HEK293T (cell line): ENCODE results near the gene GAREM1.
A peak's percentile ranks its signal among the peaks of the same experiment; 100 is the strongest.
"Not testable (repeated sequence)": the region's sequence is repeated elsewhere in the genome, so short reads cannot be mapped to it uniquely, and the experiment has no call there.

Source experiments
- CTCF ChIA-PET: fragments of 350-600 bp; formaldehyde crosslinking; extraction: SDS; loops from one replicate; lab custom pipeline; 2021; ENCODE audit warnings: antibody characterized with exemption, inconsistent platforms; lab: Yijun Ruan, JAX
- POLR2A ChIA-PET: fragments of 350-600 bp; formaldehyde crosslinking; extraction: SDS; loops from one replicate; lab custom pipeline; 2020; ENCODE audit warnings: antibody characterized with exemption, inconsistent platforms; lab: Yijun Ruan, JAX
- DNase-seq: peaks from one replicate; pipeline ENCODE4 v3.0.0; 2012; ENCODE audit warnings: mixed read lengths; ENCODE audit errors: extremely low spot score
- ARNT ChIP-seq: fragments of 450-650 bp; IDR thresholded peaks from 2 replicates; pipeline ENCODE4 v1.6.1; 2017; ENCODE audit warnings: mild to moderate bottlenecking
- BHLHE40 ChIP-seq: fragments of 450-650 bp; IDR thresholded peaks from 2 replicates; pipeline ENCODE4 v1.6.1; 2016; ENCODE audit warnings: mild to moderate bottlenecking, moderate library complexity, borderline replicate concordance
- CTBP1 ChIP-seq: fragments of 450-650 bp; IDR thresholded peaks from 2 replicates; pipeline ENCODE4 v1.6.1; 2016; ENCODE audit warnings: borderline replicate concordance
- ELF4 ChIP-seq: fragments of 450-650 bp; IDR thresholded peaks from 2 replicates; pipeline ENCODE4 v1.6.1; 2017; ENCODE audit warnings: antibody characterized with exemption
- FOXA1 ChIP-seq: fragments of 450-650 bp; IDR thresholded peaks from 2 replicates; pipeline ENCODE4 v1.6.1; 2016; ENCODE audit warnings: mild to moderate bottlenecking
- FOXK2 ChIP-seq: fragments of 450-650 bp; IDR thresholded peaks from 2 replicates; pipeline ENCODE4 v1.6.1; 2016; ENCODE audit warnings: mild to moderate bottlenecking
- FOXM1 ChIP-seq: fragments of 450-650 bp; IDR thresholded peaks from 2 replicates; pipeline ENCODE4 v1.6.1; 2017; ENCODE audit warnings: mild to moderate bottlenecking, borderline replicate concordance
- HDGF ChIP-seq: fragments of 450-650 bp; IDR thresholded peaks from 2 replicates; pipeline ENCODE4 v1.6.1; 2017; ENCODE audit warnings: antibody characterized with exemption, borderline replicate concordance
- L3MBTL2 ChIP-seq: fragments of 450-650 bp; conservative IDR thresholded peaks from 2 replicates; pipeline ENCODE4 v1.6.1; 2016; ENCODE audit warnings: mild to moderate bottlenecking
- LEF1 ChIP-seq: fragments of 450-650 bp; IDR thresholded peaks from 2 replicates; pipeline ENCODE4 v1.6.1; 2017; ENCODE audit warnings: mild to moderate bottlenecking, borderline replicate concordance
- NFRKB ChIP-seq: fragments of 450-650 bp; IDR thresholded peaks from 2 replicates; pipeline ENCODE4 v1.6.1; 2016; ENCODE audit warnings: mild to moderate bottlenecking, moderate library complexity
- SP1 ChIP-seq: fragments of 450-650 bp; IDR thresholded peaks from 2 replicates; pipeline ENCODE4 v1.6.1; 2017
- SUZ12 ChIP-seq: fragments of 450-650 bp; IDR thresholded peaks from 2 replicates; pipeline ENCODE4 v1.6.1; 2016; ENCODE audit warnings: mild to moderate bottlenecking
- TARDBP ChIP-seq: fragments of 450-650 bp; IDR thresholded peaks from 2 replicates; pipeline ENCODE4 v1.6.1; 2016
- ZNF384 ChIP-seq: fragments of 450-650 bp; IDR thresholded peaks from 2 replicates; pipeline ENCODE4 v1.6.1; 2016
- TF ChIP-seq, protein P1 (sequence below): fragments of 450-650 bp; IDR thresholded peaks from 2 replicates; pipeline ENCODE4 v1.6.1; 2016

The GAREM1 gene

DNA sequence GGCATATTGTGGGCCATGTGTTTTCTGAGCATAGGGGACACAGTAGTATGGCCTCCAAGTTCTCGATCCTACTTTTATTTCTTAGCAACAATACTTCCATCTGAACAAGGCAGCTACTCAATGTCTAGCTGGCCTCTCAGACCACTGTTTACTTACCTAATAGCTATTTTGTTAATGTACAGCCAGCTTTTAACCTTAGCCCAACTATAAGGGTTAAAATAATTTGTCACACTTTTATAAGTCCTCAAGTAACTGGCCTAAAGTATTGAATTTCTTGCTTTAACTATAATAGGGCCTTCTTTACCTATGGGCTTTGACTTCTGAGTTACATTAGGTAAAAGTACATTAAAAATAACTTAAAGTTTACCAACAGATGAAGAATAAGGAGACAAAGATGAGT is 117.4 kb downstream of the GAREM1 start:
- CTCF ChIA-PET: no interaction called here
- POLR2A ChIA-PET: no interaction called here
- no peak for DNase-seq
- TF ChIP-seq NFRKB: no peak

DNA sequence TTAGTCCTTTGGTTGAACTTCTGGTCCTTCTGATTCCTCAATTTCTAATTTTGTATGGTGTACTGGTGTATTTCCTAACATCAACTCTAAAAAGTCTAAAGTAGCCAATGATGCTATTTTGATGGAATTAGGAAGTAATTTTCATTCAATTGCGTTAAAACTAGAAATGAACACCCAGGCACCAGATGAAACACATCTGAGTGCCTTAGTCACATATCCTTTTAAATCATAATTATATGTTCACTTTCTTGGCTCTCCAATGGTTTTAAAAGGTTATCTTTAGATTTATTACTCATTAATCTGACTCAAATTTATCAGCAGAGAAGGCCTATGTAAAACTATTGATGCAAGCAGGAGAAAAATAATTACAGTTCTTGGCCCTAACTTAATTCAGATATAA is 119.7 kb downstream of the GAREM1 start:
- ChIA-PET POLR2A (no interaction called here), CTCF (interaction anchor here (0.6 to 0.7 kb wide), 2 partner anchors 118 to 193 kb away, joined by 3 to 6 read pairs; no protein-coding TSS in a partner anchor)
- no peak for DNase-seq
- TF ChIP-seq NFRKB (no peak), SUZ12 (no peak), CTBP1 (no peak), ELF4 (no peak), FOXA1 (no peak), BHLHE40 (no peak), ZNF384 (no peak), HDGF (no peak), TARDBP (no peak), FOXK2 (no peak), LEF1 (no peak), L3MBTL2 (no peak), ARNT (no peak), SP1 (no peak)
- TF ChIP-seq, protein P1, sequence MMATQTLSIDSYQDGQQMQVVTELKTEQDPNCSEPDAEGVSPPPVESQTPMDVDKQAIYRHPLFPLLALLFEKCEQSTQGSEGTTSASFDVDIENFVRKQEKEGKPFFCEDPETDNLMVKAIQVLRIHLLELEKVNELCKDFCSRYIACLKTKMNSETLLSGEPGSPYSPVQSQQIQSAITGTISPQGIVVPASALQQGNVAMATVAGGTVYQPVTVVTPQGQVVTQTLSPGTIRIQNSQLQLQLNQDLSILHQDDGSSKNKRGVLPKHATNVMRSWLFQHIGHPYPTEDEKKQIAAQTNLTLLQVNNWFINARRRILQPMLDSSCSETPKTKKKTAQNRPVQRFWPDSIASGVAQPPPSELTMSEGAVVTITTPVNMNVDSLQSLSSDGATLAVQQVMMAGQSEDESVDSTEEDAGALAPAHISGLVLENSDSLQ: no peak

DNA sequence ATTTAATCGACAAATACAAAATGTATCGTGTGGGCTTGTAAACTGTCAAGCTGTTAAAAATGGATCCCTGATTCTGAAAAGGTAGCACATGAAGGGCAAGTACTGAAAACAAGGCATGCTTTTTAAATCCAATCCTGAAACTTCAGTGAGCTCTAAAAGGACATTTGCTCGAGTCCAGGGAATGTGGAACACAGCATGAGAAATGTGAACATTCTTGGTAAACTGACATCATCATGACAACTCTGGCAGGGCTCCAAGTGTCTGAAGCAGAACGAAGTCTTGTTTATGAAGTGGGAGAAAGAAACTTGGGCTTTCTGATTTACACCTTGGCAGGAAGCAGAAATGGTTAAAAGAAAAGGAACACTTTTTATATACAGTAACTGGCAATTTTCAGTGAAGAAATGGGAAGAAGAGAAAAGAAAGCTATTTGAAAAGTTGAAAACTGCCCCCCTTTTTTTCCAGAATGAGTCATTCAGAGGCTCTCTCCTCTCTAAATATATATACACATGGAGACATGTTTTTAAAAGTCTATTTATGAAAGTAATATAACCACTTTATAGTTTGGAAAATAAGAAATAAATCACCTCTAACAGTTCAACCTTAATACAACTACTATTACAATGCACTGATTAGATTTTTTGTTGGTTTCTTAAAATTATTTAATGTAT is 120.8 kb downstream of the GAREM1 start:
- TF ChIP-seq L3MBTL2 (peak; percentile 64; the same call in 1 of the 2 replicates), ARNT (no peak), SUZ12 (no peak), FOXK2 (peak; percentile 67; the same call in 1 of the 2 replicates), ELF4 (no peak), CTBP1 (no peak)
- TF ChIP-seq, protein P1: peak; percentile 77
- DNase-seq: peak; percentile 76
- POLR2A ChIA-PET: interaction anchor here (0.6 to 1.5 kb wide), 6 partner anchors 8 to 121 kb away, joined by 3 to 11 read pairs (median 3); partner anchors contain the start of gene GAREM1
- CTCF ChIA-PET: interaction anchor here (0.5 to 1.4 kb wide), 4 partner anchors 8 to 1794 kb away, joined by 3 to 8 read pairs (median 4); no protein-coding TSS in a partner anchor

DNA sequence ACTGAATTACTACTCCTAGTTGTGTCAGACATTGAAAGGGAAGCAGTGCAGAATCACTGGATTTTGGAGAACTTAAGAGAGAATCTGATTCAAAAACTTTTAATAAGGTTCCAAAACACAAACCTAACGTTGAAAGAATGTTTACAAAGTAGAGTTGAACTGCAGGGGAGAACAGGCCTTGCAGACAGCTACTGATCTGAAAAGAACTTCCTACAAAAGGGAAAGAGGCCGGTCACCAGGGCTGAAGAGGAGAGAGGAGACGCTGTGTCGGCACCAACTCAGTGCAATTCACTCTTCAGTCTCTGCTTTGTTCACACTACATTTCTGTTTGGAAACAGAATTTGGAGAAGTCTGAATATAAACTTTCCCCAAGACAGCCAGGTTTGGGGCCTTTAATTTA is 124.0 kb downstream of the GAREM1 start:
- CTCF ChIA-PET: interaction anchor here (1.7 kb wide), 1 partner anchor 11 kb away, joined by 5 read pairs; no protein-coding TSS in a partner anchor
- POLR2A ChIA-PET: no interaction called here

DNA sequence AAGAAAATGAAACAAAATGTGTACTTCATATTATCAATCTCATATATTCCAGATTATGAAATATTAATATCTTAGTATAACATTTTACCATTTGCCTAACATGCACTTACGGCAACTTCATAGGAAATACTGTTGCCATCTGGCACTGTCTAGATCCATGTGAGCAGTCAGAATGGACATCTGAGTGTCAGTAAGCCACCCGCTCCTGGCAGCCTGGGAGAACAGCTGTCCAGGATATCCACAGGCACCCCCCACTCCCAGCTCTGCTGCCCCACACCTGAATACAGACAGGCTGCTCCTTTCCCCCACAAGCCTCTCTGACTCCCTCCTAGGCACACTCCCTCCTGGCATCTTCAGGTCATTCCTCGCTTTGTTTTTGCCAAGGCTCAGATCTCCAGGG is 127.0 kb downstream of the GAREM1 start:
- no peak for DNase-seq
- CTCF ChIA-PET: interaction anchor here (1.1 kb wide), 1 partner anchor 10 kb away, joined by 3 read pairs; no protein-coding TSS in a partner anchor
- POLR2A ChIA-PET: interaction anchor here (1.3 kb wide), 1 partner anchor 128 kb away, joined by 9 read pairs; the partner anchor contains the start of gene GAREM1
- no peak for TF ChIP-seq FOXA1
- TF ChIP-seq HDGF: no peak
- no peak for TF ChIP-seq CTBP1
- TF ChIP-seq ZNF384: no peak
- TF ChIP-seq LEF1: no peak
- TF ChIP-seq SP1: no peak
- no peak for TF ChIP-seq SUZ12
- no peak for TF ChIP-seq BHLHE40
- TF ChIP-seq ELF4: no peak
- no peak for TF ChIP-seq L3MBTL2

More for the DNA sequence above, 124.0 kb downstream of the GAREM1 start:
- no peak for DNase-seq
- TF ChIP-seq SP1: no peak
- no peak for TF ChIP-seq NFRKB
- TF ChIP-seq SUZ12: no peak
- TF ChIP-seq TARDBP: no peak
- TF ChIP-seq ARNT: no peak
- no peak for TF ChIP-seq BHLHE40
- no peak for TF ChIP-seq CTBP1
- no peak for TF ChIP-seq FOXM1
- no peak for TF ChIP-seq FOXA1
- no peak for TF ChIP-seq L3MBTL2
- no peak for TF ChIP-seq ZNF384
- no peak for TF ChIP-seq HDGF
- TF ChIP-seq FOXK2: no peak
- TF ChIP-seq ELF4: no peak
- TF ChIP-seq, protein P1: no peak

DNA sequence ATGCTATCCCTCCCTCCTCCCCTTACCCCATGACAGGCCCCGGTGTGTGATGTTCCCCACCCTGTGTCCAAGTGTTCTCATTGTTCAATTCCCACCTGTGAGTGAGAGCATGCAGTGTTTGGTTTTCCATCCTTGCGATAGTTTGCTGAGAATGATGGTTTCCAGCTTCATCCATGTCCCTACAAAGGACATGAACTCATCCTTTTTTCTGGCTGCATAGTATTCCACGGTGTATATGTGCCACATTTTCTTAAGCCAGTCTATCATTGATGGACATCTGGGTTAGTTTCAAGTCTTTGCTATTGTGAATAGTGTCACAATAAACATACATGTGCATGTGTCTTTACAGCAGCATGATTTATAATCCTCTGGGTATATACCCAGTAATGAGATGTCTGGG is 129.6 kb downstream of the GAREM1 start:
- CTCF ChIA-PET, DNase-seq, POLR2A ChIA-PET: not testable (repeated sequence)

DNA sequence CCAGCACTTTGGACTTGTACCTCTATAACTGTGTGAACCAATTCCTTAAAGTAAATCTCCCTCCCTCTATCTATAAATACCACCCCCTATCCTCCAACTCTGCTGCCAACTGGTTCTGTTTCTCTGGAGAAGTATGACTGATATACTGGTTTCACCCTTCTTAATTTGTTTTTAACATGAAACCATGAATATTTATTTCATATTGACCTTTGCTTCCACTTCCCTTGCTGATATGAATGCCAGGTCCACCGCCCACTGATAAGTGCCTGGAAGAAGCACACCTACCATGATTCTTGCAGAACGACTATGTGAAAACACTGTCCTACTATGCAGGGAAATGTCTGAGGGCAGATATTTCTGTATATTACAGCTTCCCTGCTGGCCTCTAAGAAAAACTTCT is 131.6 kb downstream of the GAREM1 start:
- POLR2A ChIA-PET: no interaction called here
- DNase-seq: no peak
- CTCF ChIA-PET: no interaction called here
- TF ChIP-seq SUZ12 (no peak), NFRKB (no peak), FOXK2 (no peak), BHLHE40 (no peak), FOXM1 (no peak), LEF1 (no peak), CTBP1 (no peak), ARNT (no peak), ZNF384 (no peak), HDGF (no peak), TARDBP (no peak), L3MBTL2 (no peak), FOXA1 (no peak), ELF4 (no peak), SP1 (no peak)
- TF ChIP-seq, protein P1: no peak
